Mucosa of rectum (tissue), 2 donors: ENCODE data around the gene PLD1.

Source experiments
- H3K27ac ChIP-seq, 2 donors: one replicate each; pipeline ENCODE4 v1.7.0; 2013; ENCODE audit warnings: inconsistent platforms in 2 of 2, low read depth in 2 of 2, low read length in 2 of 2
- H3K27me3 ChIP-seq, 2 donors: one replicate each; pipeline ENCODE4 v1.7.0; 2013; ENCODE audit warnings: low read length in 2 of 2; ENCODE audit not compliant: control insufficient read depth in 2 of 2, insufficient read depth in 2 of 2
- H3K36me3 ChIP-seq, 2 donors: one replicate each; pipeline ENCODE4 v1.7.0; 2013; ENCODE audit warnings: low read length in 2 of 2; ENCODE audit not compliant: control insufficient read depth in 2 of 2, insufficient read depth in 2 of 2
- H3K4me1 ChIP-seq, 2 donors: one replicate each; pipeline ENCODE4 v1.7.0; 2013; ENCODE audit warnings: low read length in 2 of 2, mild to moderate bottlenecking in 1 of 2; ENCODE audit not compliant: control insufficient read depth in 2 of 2, insufficient read depth in 2 of 2
- H3K4me3 ChIP-seq, 2 donors: one replicate each; pipeline ENCODE4 v1.7.0; 2013; ENCODE audit warnings: low read length in 2 of 2
- H3K9ac ChIP-seq, 2 donors: one replicate each; pipeline ENCODE4 v1.7.0; 2013; ENCODE audit warnings: low read length in 2 of 2, low read depth in 1 of 2, mild to moderate bottlenecking in 1 of 2
- H3K9me3 ChIP-seq, 2 donors: one replicate each; pipeline ENCODE4 v1.7.0; 2013; ENCODE audit warnings: low read length in 2 of 2; ENCODE audit not compliant: control insufficient read depth in 2 of 2
- donor health status: healthy.
- donor health status: Normal muscosa, but diverticular disease.

The PLD1 gene

GRCh38 chr3:171676601-171677175 is 133.6 kb downstream of the PLD1 start:
- H3K36me3 ChIP-seq, result peaks cover 6 to 17% of the 10 kb centered on the region in 2 donors
- H3K27me3 ChIP-seq, result no peaks in the 10 kb centered on the region
- H3K9ac ChIP-seq, result peak overlapping the region in 1 of 2 donors; percentile 55
- H3K4me1 ChIP-seq, result peaks cover 31 to 48% of the 10 kb centered on the region in 2 donors
- peak overlapping the region; percentile 85 to 87 for H3K27ac ChIP-seq
- H3K9me3 ChIP-seq, result no peaks in the 10 kb centered on the region
- peak overlapping the region; percentile 0 to 38 for H3K4me3 ChIP-seq

- Histone ChIP-seq H3K27ac (no peak overlapping the region), H3K9ac (no peak overlapping the region), H3K4me3 (no peak overlapping the region), H3K36me3 (peaks cover 11 to 17% of the 10 kb centered on the region in 2 donors), H3K4me1 (peaks cover 21 to 28% of the 10 kb centered on the region in 2 donors), H3K27me3 (no peaks in the 10 kb centered on the region), H3K9me3 (no peaks in the 10 kb centered on the region)
These were observed 136.3 kb downstream of the PLD1 start for GRCh38 chr3:171673951-171674350.

DNA sequence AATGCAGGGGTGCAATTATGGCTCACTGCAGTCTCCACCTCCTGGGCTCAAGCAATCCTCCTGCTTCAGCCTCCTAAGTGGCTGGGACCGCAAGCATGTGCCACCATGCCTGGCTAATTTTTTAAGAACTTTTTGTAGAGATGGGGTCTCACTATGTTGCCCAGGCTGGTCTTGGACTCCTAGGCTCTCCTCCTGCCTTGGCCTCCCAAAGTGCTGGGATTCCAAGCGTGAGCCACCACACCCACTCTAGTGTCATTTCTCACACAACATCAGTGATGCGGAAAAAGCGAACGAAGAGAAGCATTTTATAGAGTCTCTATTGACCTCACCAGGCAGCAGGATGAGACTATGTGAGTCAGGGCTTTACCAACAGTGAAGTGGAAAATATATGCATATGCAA is 137.7 kb downstream of the PLD1 start:
- Histone ChIP-seq H3K4me3 (no peak overlapping the region), H3K9me3 (no peaks in the 10 kb centered on the region), H3K9ac (no peak overlapping the region), H3K27me3 (no peaks in the 10 kb centered on the region), H3K36me3 (peaks cover 19 to 23% of the 10 kb centered on the region in 2 donors), H3K4me1 (peaks cover 8 to 14% of the 10 kb centered on the region in 2 donors), H3K27ac (no peak overlapping the region)

DNA sequence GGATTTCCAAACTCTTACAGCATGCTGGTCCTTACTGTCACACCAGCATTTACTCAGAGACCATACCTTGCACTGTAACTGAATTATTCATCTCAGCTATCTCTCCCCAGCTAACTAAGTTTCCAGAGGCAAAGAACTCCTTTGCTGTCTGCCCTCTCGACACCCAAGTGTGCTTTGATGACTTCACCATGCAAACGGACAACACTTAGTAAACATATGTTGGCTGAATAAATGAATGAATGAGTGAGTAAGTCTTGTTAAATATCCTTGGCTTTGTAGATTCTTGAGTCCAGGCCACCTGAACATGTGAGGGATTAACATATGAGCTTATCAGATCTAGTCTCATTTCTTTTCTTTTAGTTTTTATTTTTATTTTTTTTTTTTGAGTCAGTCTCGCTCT is 138.2 kb downstream of the PLD1 start:
- no peaks in the 10 kb centered on the region for H3K9me3 ChIP-seq
- H3K27ac ChIP-seq, result no peak overlapping the region
- no peak overlapping the region for H3K4me3 ChIP-seq
- no peak overlapping the region for H3K9ac ChIP-seq
- peaks cover 4 to 10% of the 10 kb centered on the region in 2 donors for H3K4me1 ChIP-seq
- H3K36me3 ChIP-seq, result peaks cover 19 to 27% of the 10 kb centered on the region in 2 donors
- H3K27me3 ChIP-seq, result no peaks in the 10 kb centered on the region

DNA sequence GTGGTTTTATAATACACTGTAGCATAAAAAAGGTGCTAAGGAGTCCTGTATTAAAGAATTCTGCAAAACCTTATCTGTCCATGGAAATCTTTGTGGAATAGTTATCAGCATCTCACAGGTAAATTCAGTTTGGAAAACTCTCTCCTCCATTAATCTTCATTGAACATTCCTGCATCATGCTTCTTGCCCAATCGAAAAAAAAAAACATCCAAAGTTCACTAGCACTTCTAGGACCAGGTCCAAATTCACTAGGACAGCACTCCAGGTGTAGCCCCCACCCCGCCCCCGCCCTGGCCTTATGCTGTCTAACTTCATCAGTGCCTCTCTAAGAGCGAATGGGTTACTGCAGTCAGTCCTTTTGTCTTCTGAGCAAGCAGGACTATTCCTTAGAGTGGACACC is 138.6 kb downstream of the PLD1 start:
- Histone ChIP-seq H3K27ac (no peak overlapping the region), H3K27me3 (no peaks in the 10 kb centered on the region), H3K9me3 (no peaks in the 10 kb centered on the region), H3K4me1 (peaks cover 4 to 6% of the 10 kb centered on the region in 2 donors), H3K9ac (no peak overlapping the region), H3K4me3 (no peak overlapping the region), H3K36me3 (peaks cover 19 to 31% of the 10 kb centered on the region in 2 donors)

DNA sequence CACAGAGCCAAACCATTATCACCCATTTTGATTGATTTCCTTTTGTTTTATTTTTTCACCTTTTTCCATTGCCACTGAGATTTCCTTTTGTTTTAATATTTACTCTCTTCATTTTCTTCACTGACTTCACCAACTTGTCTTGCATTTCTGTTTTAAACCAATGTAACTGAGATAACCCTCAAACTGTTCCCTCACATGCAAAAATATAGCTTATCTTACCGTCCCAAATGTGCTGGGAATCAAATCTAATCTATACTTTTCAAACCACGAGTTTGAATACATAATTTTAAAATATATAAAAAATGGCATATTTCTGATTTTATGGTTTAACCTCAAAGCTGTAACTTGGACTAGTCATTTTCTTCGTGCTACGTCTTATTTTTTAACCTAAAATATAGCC is 143.8 kb downstream of the PLD1 start:
- Histone ChIP-seq H3K27ac (no peak overlapping the region), H3K36me3 (peaks cover 28 to 48% of the 10 kb centered on the region in 2 donors), H3K4me1 (no peaks in the 10 kb centered on the region), H3K27me3 (no peaks in the 10 kb centered on the region), H3K9me3 (no peaks in the 10 kb centered on the region), H3K9ac (no peak overlapping the region), H3K4me3 (no peak overlapping the region)

DNA sequence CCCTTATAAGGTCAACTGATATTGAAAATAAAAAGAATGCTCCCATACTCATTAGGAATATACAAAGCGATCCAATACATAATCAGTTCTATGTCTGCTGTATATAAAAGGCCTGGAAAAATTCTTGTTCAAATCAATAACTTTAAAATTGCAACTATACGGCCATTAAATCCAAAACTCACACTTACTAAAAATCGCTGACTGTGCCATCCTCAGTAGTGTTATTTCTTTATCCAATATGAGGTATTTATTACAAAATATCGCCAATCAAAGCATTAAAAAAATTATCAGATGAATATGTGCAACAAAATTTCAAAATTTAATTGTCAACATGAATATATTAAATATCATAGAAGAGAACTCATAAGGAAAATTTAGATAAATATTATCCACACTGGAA is 146.5 kb downstream of the PLD1 start:
- Histone ChIP-seq H3K4me3 (no peak overlapping the region), H3K27me3 (no peaks in the 10 kb centered on the region), H3K36me3 (peaks cover 32 to 62% of the 10 kb centered on the region in 2 donors), H3K27ac (no peak overlapping the region), H3K4me1 (no peaks in the 10 kb centered on the region), H3K9me3 (no peaks in the 10 kb centered on the region), H3K9ac (no peak overlapping the region)

DNA sequence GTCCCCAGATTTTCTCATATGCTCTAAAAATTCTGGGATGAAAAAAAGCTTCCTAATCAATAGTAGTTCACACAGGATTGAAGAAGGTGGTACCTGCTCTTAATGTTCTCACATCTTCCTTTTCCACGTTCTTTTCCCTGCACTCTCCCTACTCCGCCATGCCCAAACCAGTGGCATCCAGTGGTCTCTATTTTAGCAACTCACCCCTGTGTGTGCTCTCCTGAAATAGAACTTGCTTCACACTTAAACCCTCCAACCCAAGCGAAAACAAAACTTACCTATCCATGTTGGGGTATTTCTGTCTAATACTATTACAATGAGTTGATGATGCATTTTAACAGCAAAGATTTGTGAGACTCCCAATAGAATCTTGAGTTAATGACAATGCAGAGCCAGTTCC is 148.8 kb downstream of the PLD1 start:
- Histone ChIP-seq H3K4me1 (no peaks in the 10 kb centered on the region), H3K4me3 (no peak overlapping the region), H3K27ac (no peak overlapping the region), H3K36me3 (peaks cover 33 to 54% of the 10 kb centered on the region in 2 donors), H3K9me3 (no peaks in the 10 kb centered on the region), H3K27me3 (no peaks in the 10 kb centered on the region), H3K9ac (no peak overlapping the region)

- no peak overlapping the region for H3K27ac ChIP-seq
- H3K36me3 ChIP-seq, result peaks cover 30 to 49% of the 10 kb centered on the region in 2 donors
- H3K27me3 ChIP-seq, result no peaks in the 10 kb centered on the region
- H3K4me1 ChIP-seq, result no peaks in the 10 kb centered on the region
- H3K9ac ChIP-seq, result no peak overlapping the region
- H3K4me3 ChIP-seq, result no peak overlapping the region
- no peaks in the 10 kb centered on the region for H3K9me3 ChIP-seq
These were observed 150.1 kb downstream of the PLD1 start for GRCh38 chr3:171660188-171660587.

DNA sequence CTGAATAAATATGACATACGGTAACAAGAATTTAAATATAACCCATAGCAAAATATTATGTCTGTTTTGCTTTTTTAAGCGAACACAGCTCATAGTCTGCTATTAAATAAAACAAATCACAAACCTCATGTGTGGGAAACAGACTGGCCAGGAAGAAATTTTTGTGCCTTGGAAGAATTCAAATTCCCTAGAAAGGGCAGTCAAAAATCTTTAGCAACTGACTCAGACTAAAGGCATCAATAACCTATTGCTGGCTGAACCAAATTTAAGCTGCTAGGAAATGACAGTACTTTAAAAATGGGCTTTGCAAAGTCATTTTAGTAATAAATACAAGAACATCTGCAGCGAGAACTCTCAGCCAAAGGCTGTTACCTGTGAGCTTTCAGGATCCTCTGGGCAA is 151.4 kb downstream of the PLD1 start:
- H3K36me3 ChIP-seq, result peaks cover 24 to 48% of the 10 kb centered on the region in 2 donors
- no peaks in the 10 kb centered on the region for H3K9me3 ChIP-seq
- no peaks in the 10 kb centered on the region for H3K27me3 ChIP-seq
- H3K27ac ChIP-seq, result no peak overlapping the region
- H3K9ac ChIP-seq, result no peak overlapping the region
- H3K4me1 ChIP-seq, result no peaks in the 10 kb centered on the region
- no peak overlapping the region for H3K4me3 ChIP-seq
